PC-3 (cell line): Measurements from ENCODE around the gene UGT1A10.

Experiments used
- CTCF ChIP-seq: fragments of 300-600 bp; sonication (generic); conservative IDR thresholded peaks from 2 replicates; pipeline ENCODE4 v1.5.1; 2017; ENCODE audit warnings: antibody characterized with exemption, low read depth, mild to moderate bottlenecking, low read length
- EZH2 ChIP-seq: fragments of 300-600 bp; sonication (generic); IDR thresholded peaks from one replicate; pipeline ENCODE4 v1.6.1; 2017; ENCODE audit warnings: antibody characterized with exemption, mild to moderate bottlenecking, low read length; ENCODE audit not compliant: unreplicated experiment
- EZH2phosphoT487 ChIP-seq: fragments of 300-600 bp; sonication (generic); IDR thresholded peaks from 2 replicates; pipeline ENCODE4 v1.6.1; 2018; ENCODE audit warnings: mild to moderate bottlenecking, antibody characterized with exemption, low read length, borderline replicate concordance

GRCh38 chr2:233654501-233654900, 18.3 kb downstream of the UGT1A10 start:
- no peak for TF ChIP-seq CTCF
- no peak for TF ChIP-seq EZH2phosphoT487
- no peak for TF ChIP-seq EZH2
